Esophagus squamous epithelium (tissue), 4 donors: ENCODE data around the gene DAPK1.

Experiments
- POLR2A ChIP-seq, 4 donors: fragments of 450-650 bp; IDR thresholded peaks; one replicate each; pipeline ENCODE4 v1.6.1; 2017; ENCODE audit warnings: antibody characterized with exemption in 4 of 4, mild to moderate bottlenecking in 4 of 4, moderate library complexity in 3 of 4
- TF ChIP-seq, protein P1 (sequence below), 6 experiments: fragments of 450-650 bp in 4 of 6; fragments of 200-600 bp in 2 of 6; sonication (generic) in 2 of 6; IDR thresholded peaks; one replicate each; pipeline ENCODE4 v1.5.1; 2016 to 2019; ENCODE audit warnings: antibody characterized with exemption in 6 of 6, mild to moderate bottlenecking in 4 of 6, moderate library complexity in 4 of 6

GRCh38 chr9:87547671-87548081 lies 50.0 kb downstream of the DAPK1 start:
- TF ChIP-seq, protein P1, sequence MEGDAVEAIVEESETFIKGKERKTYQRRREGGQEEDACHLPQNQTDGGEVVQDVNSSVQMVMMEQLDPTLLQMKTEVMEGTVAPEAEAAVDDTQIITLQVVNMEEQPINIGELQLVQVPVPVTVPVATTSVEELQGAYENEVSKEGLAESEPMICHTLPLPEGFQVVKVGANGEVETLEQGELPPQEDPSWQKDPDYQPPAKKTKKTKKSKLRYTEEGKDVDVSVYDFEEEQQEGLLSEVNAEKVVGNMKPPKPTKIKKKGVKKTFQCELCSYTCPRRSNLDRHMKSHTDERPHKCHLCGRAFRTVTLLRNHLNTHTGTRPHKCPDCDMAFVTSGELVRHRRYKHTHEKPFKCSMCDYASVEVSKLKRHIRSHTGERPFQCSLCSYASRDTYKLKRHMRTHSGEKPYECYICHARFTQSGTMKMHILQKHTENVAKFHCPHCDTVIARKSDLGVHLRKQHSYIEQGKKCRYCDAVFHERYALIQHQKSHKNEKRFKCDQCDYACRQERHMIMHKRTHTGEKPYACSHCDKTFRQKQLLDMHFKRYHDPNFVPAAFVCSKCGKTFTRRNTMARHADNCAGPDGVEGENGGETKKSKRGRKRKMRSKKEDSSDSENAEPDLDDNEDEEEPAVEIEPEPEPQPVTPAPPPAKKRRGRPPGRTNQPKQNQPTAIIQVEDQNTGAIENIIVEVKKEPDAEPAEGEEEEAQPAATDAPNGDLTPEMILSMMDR (IDR thresholded peaks at IDR 0.05), result no peak
- TF ChIP-seq POLR2A (IDR thresholded peaks at IDR 0.05), result no peak
